GM12878 (cell line): ENCODE results near the gene KDM5B. TPM values are rescaled to one million over a fixed set of nuclear protein-coding genes. Genes with fewer than 3 reads are reported as not detected.

Experiments used
- ATAC-seq: fragments of 200-7000 bp; cut with Tn5 transposase; 3 replicates; pipeline ENCODE4 v1.9.1; 2020; ENCODE audit warnings: mild to moderate bottlenecking, moderate library complexity
- BruUV-seq: library from RNA; stranded (reverse); fragments of 400-500 nt; replicated peaks from 2 replicates; lab custom pipeline; 2021; lab: Mats Ljungman, UMichigan
- CTCF ChIA-PET: fragments of 300-600 bp; sonication (Branson Sonifier 250); formaldehyde crosslinking; extraction: SDS; loops from one replicate; lab custom pipeline; 2021; ENCODE audit warnings: inconsistent platforms; lab: Yijun Ruan, JAX
- POLR2A ChIA-PET: fragments of 350-600 bp; formaldehyde crosslinking; extraction: SDS; loops from one replicate; lab custom pipeline; 2021; ENCODE audit warnings: inconsistent platforms; lab: Charles Lee
- RAD21 ChIA-PET: fragments of 300-600 bp; sonication (Branson Sonifier 250); formaldehyde crosslinking; loops from one replicate; lab custom pipeline; 2023; ENCODE audit warnings: antibody characterized with exemption; ENCODE audit not compliant: unreplicated experiment; lab: Charles Lee
- SMC1A ChIA-PET: fragments of 300-600 bp; sonication (Branson Sonifier 250); formaldehyde crosslinking; loops from one replicate; lab custom pipeline; 2023; ENCODE audit not compliant: unreplicated experiment, uncharacterized antibody; lab: Charles Lee
- DNase-seq: peaks from one replicate; pipeline ENCODE4 v3.0.0-alpha.2; 2011; ENCODE audit warnings: low read depth, low spot score
- FAIRE-seq: peaks from 3 replicates; lab custom pipeline; 2011; peaks lifted over from hg19 to GRCh38; lab: Jason Lieb, UNC
- H2AFZ ChIP-seq: 2 replicates; pipeline ENCODE4 v1.6.0; 2011; ENCODE audit warnings: low read depth, low read length, control low read depth; ENCODE audit not compliant: control insufficient read depth
- H3K27ac ChIP-seq: 2 replicates; pipeline ENCODE4 v1.5.1; 2011; ENCODE audit warnings: control low read depth; ENCODE audit not compliant: control insufficient read depth, insufficient read depth
- H3K27me3 ChIP-seq, 2 experiments: replicated peaks in 1 of 2; 2 replicates each; pipeline versions ENCODE4 v1.6.0 to v1.6.1; 2011; ENCODE audit warnings: low read length in 1 of 2; ENCODE audit not compliant: control insufficient read depth in 2 of 2, insufficient read depth in 2 of 2
- H3K36me3 ChIP-seq, 2 experiments: 2 replicates each; pipeline ENCODE4 v1.5.1; 2011; ENCODE audit warnings: low read length in 1 of 2; ENCODE audit not compliant: control insufficient read depth in 2 of 2, insufficient read depth in 2 of 2
- H3K4me1 ChIP-seq: 2 replicates; pipeline ENCODE4 v1.6.1; 2011; ENCODE audit warnings: mild to moderate bottlenecking, low read length, moderate library complexity, mixed read lengths; ENCODE audit not compliant: control insufficient read depth, insufficient read depth
- H3K4me2 ChIP-seq: 2 replicates; pipeline ENCODE4 v1.6.0; 2011; ENCODE audit warnings: control low read depth; ENCODE audit not compliant: control insufficient read depth, insufficient read depth
- H3K4me3 ChIP-seq: fragments of 200-600 bp; sonication (generic); 2 replicates; pipeline ENCODE4 v1.5.1; 2016
- H3K79me2 ChIP-seq: 2 replicates; pipeline ENCODE4 v1.6.0; 2011; ENCODE audit warnings: low read length; ENCODE audit not compliant: control insufficient read depth, insufficient read depth
- H3K9ac ChIP-seq: 2 replicates; pipeline ENCODE4 v1.8.0; 2011; ENCODE audit warnings: low read length, control low read depth, mixed read lengths; ENCODE audit not compliant: control insufficient read depth, insufficient read depth
- H3K9me3 ChIP-seq: replicated peaks from 3 replicates; pipeline ENCODE4 v1.5.1; 2011; ENCODE audit warnings: mild to moderate bottlenecking, low read length; ENCODE audit not compliant: control insufficient read depth, insufficient read depth
- H4K20me1 ChIP-seq: 2 replicates; pipeline ENCODE4 v1.6.0; 2011; ENCODE audit not compliant: control insufficient read depth, insufficient read depth
- CREB1 ChIP-seq: IDR thresholded peaks from 2 replicates; pipeline ENCODE4 v1.6.1; 2012; ENCODE audit warnings: low read depth, mild to moderate bottlenecking, inconsistent platforms
- E2F4 ChIP-seq: IDR thresholded peaks from 2 replicates; pipeline ENCODE4 v1.6.1; 2012; ENCODE audit warnings: low read depth, low read length, improper control_type of control experiment
- E2F8 ChIP-seq: fragments of 450-650 bp; IDR thresholded peaks from 2 replicates; pipeline ENCODE4 v1.6.1; 2018; ENCODE audit warnings: mild to moderate bottlenecking, low read depth, moderate library complexity; ENCODE audit not compliant: partially characterized antibody
- ETV6 ChIP-seq, 2 experiments: fragments of 450-650 bp in 1 of 2; IDR thresholded peaks in 1 of 2; conservative IDR thresholded peaks in 1 of 2; 2 replicates each; pipeline ENCODE4 v1.6.1; 2014; ENCODE audit warnings: antibody characterized with exemption in 1 of 2, borderline replicate concordance in 1 of 2, low read depth in 1 of 2, mild to moderate bottlenecking in 1 of 2, moderate library complexity in 1 of 2
- IKZF1 ChIP-seq: fragments of 450-650 bp; conservative IDR thresholded peaks from 2 replicates; pipeline ENCODE4 v1.6.1; 2017; ENCODE audit warnings: antibody characterized with exemption, mild to moderate bottlenecking
- KDM1A ChIP-seq: fragments of 200-600 bp; sonication (generic); IDR thresholded peaks from 2 replicates; pipeline ENCODE4 v1.6.1; 2016; ENCODE audit warnings: borderline replicate concordance
- MTA2 ChIP-seq: fragments of 450-650 bp; IDR thresholded peaks from 2 replicates; pipeline ENCODE4 v1.6.1; 2016; ENCODE audit warnings: low read depth, mild to moderate bottlenecking, moderate library complexity
- SMC3 ChIP-seq: IDR thresholded peaks from 2 replicates; pipeline ENCODE4 v1.6.1; 2011; ENCODE audit warnings: low read length, improper control_type of control experiment, borderline replicate concordance
- SREBF2 ChIP-seq: IDR thresholded peaks from 2 replicates; pipeline ENCODE4 v1.6.1; 2012; ENCODE audit warnings: mild to moderate bottlenecking, low read length
- TCF12 ChIP-seq: IDR thresholded peaks from 2 replicates; pipeline ENCODE4 v1.6.1; 2011; ENCODE audit warnings: low read depth, mild to moderate bottlenecking, low read length
- ZBTB40 ChIP-seq: fragments of 450-650 bp; IDR thresholded peaks from 2 replicates; pipeline ENCODE4 v1.6.1; 2016; ENCODE audit warnings: mild to moderate bottlenecking, moderate library complexity, borderline replicate concordance
- ZNF622 ChIP-seq: fragments of 450-650 bp; IDR thresholded peaks from 2 replicates; pipeline ENCODE4 v1.6.1; 2017; ENCODE audit warnings: mild to moderate bottlenecking, inconsistent platforms
- WGBS: methylation state at CpG from one replicate; pipeline ENCODE4 v1.1.6; 2016; ENCODE audit warnings: low lambda C conversion rate; ENCODE audit not compliant: insufficient replicate concordance, insufficient coverage; ENCODE audit errors: missing lambda C conversion rate; 5-methylcytosine and 5-hydroxymethylcytosine counted together
- in situ Hi-C: fragments of 300-500 bp; cut with MboI; formaldehyde crosslinking; loops from 9 replicates; pipeline ENCODE4 v1.14.3; 2018; ENCODE audit warnings: mixed read lengths
- intact Hi-C: fragments of 100-400 bp; cut with micrococcal nuclease; formaldehyde crosslinking; loops from one replicate; pipeline ENCODE4 v1.14.2; 2022; ENCODE audit not compliant: unreplicated experiment
- polyA plus RNA-seq, 11 experiments: library from polyadenylated mRNA; depleted of rRNA in 4 of 11; unstranded in 6 of 11; stranded (reverse) in 5 of 11; fragments of >200 nt; fragmentation: Nextera tagmentation in 4 of 11; fragmentation: Illumina TruSeq in 1 of 11; extraction: Ambion mirVana in 4 of 11; extraction: Trizol in 1 of 11; gene quantifications; 1 replicate in 1 of 11; 2 replicates in 10 of 11; pipeline versions ENCODE4 v1.2.1 to v1.2.3, GENCODE V29; 2011 to 2016; ENCODE audit warnings: inconsistent platforms in 2 of 11, missing spikeins in 2 of 11, low read depth in 1 of 11
- total RNA-seq, 4 experiments: library from RNA; depleted of rRNA in 3 of 4; stranded (reverse); fragments of >200 nt in 3 of 4; fragmentation: Illumina TruSeq in 1 of 4; extraction: Trizol in 1 of 4; gene quantifications; 2 replicates each; pipeline versions ENCODE4 v1.2.1 to v1.2.3, GENCODE V29; 2013 to 2021

Gene KDM5B
- total and polyA plus RNA-seq, 10 of the 15 experiments (the other 5 are each of a cell fraction or from before 2014, with no cell fraction given): 1.7 to 26.6 (median 8.1) TPM

GRCh38 chr1:202800742-202801141, 7.5 kb downstream of the KDM5B start:
- DNase-seq (peak; percentile 40), FAIRE-seq (no peak)
- Histone ChIP-seq H3K9ac (no peak overlapping the region), H2AFZ (no peak overlapping the region), H3K4me3 (no peak overlapping the region), H3K27me3 (no peaks in the 10 kb centered on the region)
- 33% methylated on average over 1 of the region's 1 CpG for WGBS
- TF ChIP-seq E2F4 (no peak), SREBF2 (no peak), IKZF1 (0 out of 2 replicates have a peak, but pooled peaks have one; percentile 14), ZBTB40 (no peak), ZNF622 (no peak), SMC3 (no peak), TCF12 (no peak), MTA2 (peak; percentile 83), E2F8 (no peak), CREB1 (no peak), KDM1A (no peak), ETV6 (conservative IDR thresholded peaks at IDR 0.05 in 1 of 2, IDR thresholded peaks at IDR 0.05 in 1 of 2; ENCODE audit: borderline replicate concordance in 1 of 2, low read depth in 1 of 2) (no peak)
- TF ChIP-seq, all 136 proteins: peak for 2
- RAD21 ChIA-PET: interaction anchor here (0.8 kb wide), 1 partner anchor 9 kb away, joined by 5 read pairs; no protein-coding TSS in a partner anchor
- CTCF ChIA-PET: interaction anchor here (0.6 kb wide), 1 partner anchor 1946 kb away, joined by 3 read pairs; no protein-coding TSS in a partner anchor
- BruUV-seq: no TSS peak
- Histone ChIP-seq H3K27ac (no peak overlapping the region), H3K36me3 (no peaks in the 10 kb centered on the region), H3K9me3 (no peaks in the 10 kb centered on the region; the same call in 2 of the 3 replicates), H3K4me2 (no peak overlapping the region), H3K4me1 (0 out of 2 replicates have a peak, but pooled peaks cover 7% of the 10 kb centered on the region), H3K79me2 (peaks cover 27% of the 10 kb centered on the region), H4K20me1 (peaks cover 4% of the 10 kb centered on the region; the same call in 1 of the 2 replicates)
- SMC1A ChIA-PET: interaction anchor here (0.9 to 1.4 kb wide), 5 partner anchors 9 to 32 kb away, joined by 3 to 7 read pairs (median 4); no protein-coding TSS in a partner anchor
- intact Hi-C loops (loop anchor here (10.0 kb wide), 1 partner anchor 204 kb away; the partner anchor contains the start of gene TMEM183A), in situ Hi-C loops (no loop called here)
- POLR2A ChIA-PET: interaction anchor here (0.5 to 1.6 kb wide), 2 partner anchors 10 to 125 kb away, joined by 6 to 8 read pairs; partner anchors contain the start of gene PCAT6
- ATAC-seq: peak; percentile 64
